Activated effector memory CD4-positive, alpha-beta T cell treated with anti-CD3 and anti-CD28 coated beads, Interleukin-2, amount 50 U/mL, for 16 hours (primary cell): ENCODE measurements around the gene LRRC23.
A peak's percentile ranks its signal among the peaks of the same experiment; 100 is the strongest.
"Not testable (repeated sequence)": the region's sequence is repeated elsewhere in the genome, so short reads cannot be mapped to it uniquely, and the experiment has no call there.

Experiments used
- DNase-seq: peaks from one replicate; pipeline ENCODE4 v3.0.0-alpha.2; 2020

Gene LRRC23, protein sequence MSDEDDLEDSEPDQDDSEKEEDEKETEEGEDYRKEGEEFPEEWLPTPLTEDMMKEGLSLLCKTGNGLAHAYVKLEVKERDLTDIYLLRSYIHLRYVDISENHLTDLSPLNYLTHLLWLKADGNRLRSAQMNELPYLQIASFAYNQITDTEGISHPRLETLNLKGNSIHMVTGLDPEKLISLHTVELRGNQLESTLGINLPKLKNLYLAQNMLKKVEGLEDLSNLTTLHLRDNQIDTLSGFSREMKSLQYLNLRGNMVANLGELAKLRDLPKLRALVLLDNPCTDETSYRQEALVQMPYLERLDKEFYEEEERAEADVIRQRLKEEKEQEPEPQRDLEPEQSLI

DNA sequence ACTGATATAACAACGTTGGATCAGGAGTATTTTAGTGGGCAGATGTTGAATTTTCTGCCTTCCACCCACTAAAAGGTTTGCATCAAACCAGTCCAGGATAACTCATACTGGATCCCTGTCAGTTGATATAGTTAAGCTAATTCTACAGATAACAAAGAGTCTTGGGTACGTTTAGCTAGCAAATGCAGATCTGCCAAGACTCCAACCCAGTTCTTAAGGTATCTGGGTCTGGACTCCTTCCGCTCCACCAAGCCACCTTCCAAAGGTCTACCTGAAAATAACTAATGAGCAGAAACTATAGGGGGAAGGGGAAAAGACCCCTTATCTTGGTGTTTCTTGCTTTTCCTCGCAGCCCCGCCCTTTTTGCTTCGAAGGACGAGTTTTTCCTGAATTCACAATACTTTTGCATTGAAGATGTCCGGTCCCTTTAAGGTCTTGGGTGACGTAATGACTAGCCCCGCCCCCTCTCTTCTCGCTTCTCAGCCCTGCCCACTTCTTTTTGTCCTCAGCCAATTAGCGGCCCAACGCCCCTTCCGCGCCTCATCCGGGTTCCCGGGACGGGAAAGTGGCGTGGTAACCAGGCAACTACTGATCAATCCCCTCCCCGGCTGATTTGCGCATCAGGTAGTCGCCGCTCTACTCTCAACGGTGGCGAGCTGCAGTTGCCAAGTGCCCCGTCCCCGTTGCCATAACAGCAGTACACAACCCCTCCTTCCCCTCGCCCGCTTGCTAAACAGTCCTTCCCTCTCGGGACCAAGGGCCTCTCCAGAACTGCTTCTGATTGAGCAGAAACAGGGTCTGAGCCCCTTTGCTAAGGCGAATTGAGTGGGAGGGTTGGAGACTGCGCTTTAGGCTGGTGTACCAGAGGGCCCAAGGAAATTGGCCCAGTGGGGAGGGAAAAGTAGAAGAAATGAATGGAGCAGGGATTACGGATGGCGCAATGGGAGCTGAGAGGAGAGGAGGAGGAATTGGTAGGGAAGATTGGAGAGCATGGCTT, at the start of gene LRRC23:
Gene LRRC23 (plus strand): TSS at position 543 of the 997 bp plus-strand sequence. CDS start 812 bp downstream, outside the sequence.
- DNase-seq = peak; percentile 99

DNA sequence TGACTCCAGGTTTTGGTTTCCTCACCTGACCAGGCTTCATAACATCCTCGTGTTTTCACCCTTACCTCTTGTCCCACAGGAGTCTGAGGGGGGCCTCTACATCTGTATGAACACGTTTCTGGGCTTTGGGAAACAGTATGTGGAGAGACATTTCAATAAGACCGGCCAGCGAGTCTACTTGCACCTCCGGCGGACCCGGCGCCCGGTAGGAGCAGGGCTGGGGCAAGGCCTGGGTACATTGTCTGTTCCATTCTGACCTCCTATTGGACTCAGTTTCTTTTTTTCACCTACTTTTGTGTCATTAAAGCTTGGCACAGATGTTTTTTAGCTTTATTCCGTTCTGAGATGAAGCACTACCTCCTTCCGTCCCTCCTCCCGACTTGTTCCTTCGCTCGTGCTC, 49.3 kb upstream of the LRRC23 start:
- no peak for DNase-seq

GRCh38 chr12:6858799-6859198, 45.8 kb upstream of the LRRC23 start:
- no peak for DNase-seq

DNA sequence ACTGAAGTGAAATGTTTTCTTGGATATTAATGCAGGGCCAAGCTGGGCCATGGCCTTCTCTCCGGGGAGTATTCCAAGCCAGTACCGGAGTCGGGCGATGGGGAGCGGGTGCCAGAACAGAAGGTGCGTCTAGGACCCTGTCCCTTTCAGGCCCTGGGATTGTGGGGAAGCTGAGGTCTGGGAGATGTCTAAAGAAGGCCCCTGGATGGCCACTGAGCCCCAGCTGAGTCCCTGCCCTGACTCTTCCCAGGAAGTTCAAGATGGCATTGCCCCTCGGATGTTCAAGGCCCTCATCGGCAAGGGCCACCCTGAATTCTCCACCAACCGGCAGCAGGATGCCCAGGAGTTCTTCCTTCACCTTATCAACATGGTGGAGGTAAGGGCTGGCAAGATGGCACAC, 44.5 kb upstream of the LRRC23 start:
- no peak for DNase-seq

- DNase-seq = no peak
These were observed 43.7 kb upstream of the LRRC23 start for GRCh38 chr12:6860942-6861341.

DNA sequence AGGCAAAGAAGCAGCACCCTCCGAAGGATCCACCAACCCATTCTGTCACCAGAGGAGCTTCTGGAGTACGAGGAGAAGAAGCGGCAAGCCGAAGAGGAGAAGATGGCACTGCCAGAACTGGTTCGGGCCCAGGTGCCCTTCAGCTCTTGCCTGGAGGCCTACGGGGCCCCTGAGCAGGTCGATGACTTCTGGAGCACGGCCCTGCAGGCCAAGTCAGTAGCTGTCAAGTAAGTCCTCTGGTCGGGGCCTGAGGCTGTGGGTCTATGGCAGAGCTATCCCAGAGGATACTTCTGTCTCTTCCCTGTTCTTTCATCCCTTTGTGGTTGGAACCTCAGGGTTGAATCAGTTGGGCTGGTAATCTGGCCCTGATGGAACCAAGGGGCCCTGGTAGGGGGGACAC, 43.2 kb upstream of the LRRC23 start:
- DNase-seq = no peak

- no peak for DNase-seq
These were observed 41.6 kb upstream of the LRRC23 start for GRCh38 chr12:6863033-6863432.

GRCh38 chr12:6863586-6864321, 40.9 kb upstream of the LRRC23 start:
- DNase-seq = no peak

DNA sequence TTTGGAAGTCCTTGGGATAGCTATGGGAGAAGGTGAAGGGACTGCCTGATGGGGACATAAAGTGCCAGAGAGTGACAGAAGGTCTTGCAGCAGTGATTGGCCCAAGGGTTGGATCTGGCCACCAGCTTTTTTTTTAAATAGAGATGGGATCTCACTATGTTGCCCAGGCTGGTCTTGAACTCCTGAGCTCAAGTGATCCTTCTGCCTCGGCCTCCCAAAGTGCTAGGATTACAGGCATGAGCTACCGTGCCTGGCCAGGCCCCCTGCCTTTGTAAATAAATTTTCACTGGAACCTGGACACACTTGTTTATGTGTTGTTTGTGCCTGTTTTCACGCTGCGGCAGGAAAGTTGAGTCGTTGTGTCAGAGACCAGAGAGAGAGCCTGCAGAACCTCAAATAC, 39.3 kb upstream of the LRRC23 start:
- not testable (repeated sequence) for DNase-seq

GRCh38 chr12:6866163-6866919, 38.3 kb upstream of the LRRC23 start:
- no peak for DNase-seq

GRCh38 chr12:6866920-6867412, 37.7 kb upstream of the LRRC23 start:
- DNase-seq = no peak

DNA sequence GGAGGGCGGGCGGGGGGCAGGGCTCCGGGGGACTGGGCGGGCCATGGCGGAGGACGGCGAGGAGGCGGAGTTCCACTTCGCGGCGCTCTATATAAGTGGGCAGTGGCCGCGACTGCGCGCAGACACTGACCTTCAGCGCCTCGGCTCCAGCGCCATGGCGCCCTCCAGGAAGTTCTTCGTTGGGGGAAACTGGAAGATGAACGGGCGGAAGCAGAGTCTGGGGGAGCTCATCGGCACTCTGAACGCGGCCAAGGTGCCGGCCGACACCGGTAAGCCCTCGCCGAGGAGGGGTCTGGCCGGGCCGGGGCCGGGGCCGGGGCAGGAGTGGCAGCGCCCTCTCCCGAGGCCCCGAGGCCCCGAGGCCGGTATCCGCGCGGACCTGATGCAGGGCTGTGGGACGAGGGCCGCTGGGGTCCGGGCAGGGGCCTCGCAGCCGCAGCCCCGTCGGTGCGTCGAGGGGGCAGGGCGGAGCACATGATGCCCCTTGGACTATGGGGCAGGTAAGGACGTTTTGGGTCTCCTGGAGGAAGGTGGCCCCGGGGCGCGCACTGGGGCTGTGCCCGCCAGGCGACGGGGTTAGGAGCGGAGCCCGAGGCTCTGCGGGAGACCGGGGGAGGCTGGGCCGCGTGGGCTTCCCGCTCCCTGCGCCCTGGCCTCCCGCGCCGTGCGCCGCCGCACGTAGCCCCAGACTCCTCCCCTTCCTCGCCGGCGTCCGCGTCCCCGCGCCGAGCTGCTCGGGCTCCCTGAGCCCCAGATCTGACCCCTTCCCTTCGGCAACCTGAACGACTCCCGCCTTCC, 37.0 kb upstream of the LRRC23 start, which contains the start of gene TPI1:
Gene TPI1 (plus strand): TSS at position 119 of the 798 bp plus-strand sequence. CDS start 36 bp downstream, at position 155.
- peak; percentile 92 for DNase-seq

- peak; percentile 70 for DNase-seq
These were observed 36.2 kb upstream of the LRRC23 start for GRCh38 chr12:6868211-6869048.

DNA sequence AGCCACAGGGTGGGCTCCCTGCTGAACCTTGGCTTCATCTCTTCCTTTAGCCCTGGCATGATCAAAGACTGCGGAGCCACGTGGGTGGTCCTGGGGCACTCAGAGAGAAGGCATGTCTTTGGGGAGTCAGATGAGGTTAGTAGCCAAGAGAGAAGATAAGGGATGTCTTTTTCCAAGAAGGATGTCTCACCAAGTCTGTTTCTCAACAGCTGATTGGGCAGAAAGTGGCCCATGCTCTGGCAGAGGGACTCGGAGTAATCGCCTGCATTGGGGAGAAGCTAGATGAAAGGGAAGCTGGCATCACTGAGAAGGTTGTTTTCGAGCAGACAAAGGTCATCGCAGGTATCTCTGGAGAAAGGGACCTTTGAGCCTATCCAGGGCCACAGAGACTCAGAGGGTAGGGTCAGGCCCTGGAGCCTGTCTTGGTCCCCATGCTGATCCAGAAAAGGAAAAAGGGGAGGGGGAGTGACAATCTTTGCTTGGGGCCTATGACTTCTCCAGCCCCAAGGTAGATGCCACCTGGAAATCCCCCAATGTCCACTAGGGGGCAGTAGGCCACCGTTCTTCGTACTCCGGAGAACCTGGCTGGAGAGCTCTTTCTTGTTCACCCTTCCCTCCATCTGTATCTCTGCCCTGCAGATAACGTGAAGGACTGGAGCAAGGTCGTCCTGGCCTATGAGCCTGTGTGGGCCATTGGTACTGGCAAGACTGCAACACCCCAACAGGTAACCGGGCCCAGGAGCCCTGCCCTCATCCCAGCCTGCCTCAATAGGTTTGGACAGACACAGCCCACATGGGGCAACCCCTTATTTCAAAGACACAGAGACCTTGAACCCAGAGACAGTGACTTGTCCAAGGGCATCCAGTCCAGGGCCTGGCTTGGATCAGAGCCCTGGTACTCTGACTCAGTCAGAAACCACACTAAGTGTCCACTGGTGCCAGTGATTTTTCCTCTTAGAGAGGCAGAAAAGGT, 35.3 kb upstream of the LRRC23 start:
- DNase-seq = peak; percentile 94

GRCh38 chr12:6870304-6870703, 34.3 kb upstream of the LRRC23 start:
- not testable (repeated sequence) for DNase-seq

GRCh38 chr12:6871052-6871957, 33.3 kb upstream of the LRRC23 start:
- DNase-seq = peak; percentile 75
